ENCODE measurements around the gene DNAJB14. TPM values are rescaled to one million over a fixed set of nuclear protein-coding genes. Genes with fewer than 3 reads are reported as not detected.

DNAJB14 gene
- total RNA-seq, 1 donor from 2014 or later, result 35.9 TPM

GRCh38 chr4:99887837-99888236 lies 58.6 kb downstream of the DNAJB14 start:
- no peaks in the 10 kb centered on the region for H3K27me3 Mint-ChIP-seq (ENCODE audit: unreplicated experiment)
- no peak for DNase-seq
- H3K36me3 Mint-ChIP-seq (ENCODE audit: unreplicated experiment), result no peaks in the 10 kb centered on the region
- no peaks in the 10 kb centered on the region for H3K4me1 Mint-ChIP-seq (ENCODE audit: low read depth, unreplicated experiment)
- no peak for TF ChIP-seq CTCF (IDR thresholded peaks at IDR 0.05; ENCODE audit: partially characterized antibody, unreplicated experiment)
- no peak overlapping the region for H3K4me3 Mint-ChIP-seq (ENCODE audit: unreplicated experiment)
- H3K9me3 Mint-ChIP-seq (ENCODE audit: unreplicated experiment), result no peaks in the 10 kb centered on the region
- no peak overlapping the region for H3K27ac Mint-ChIP-seq (ENCODE audit: unreplicated experiment)

DNA sequence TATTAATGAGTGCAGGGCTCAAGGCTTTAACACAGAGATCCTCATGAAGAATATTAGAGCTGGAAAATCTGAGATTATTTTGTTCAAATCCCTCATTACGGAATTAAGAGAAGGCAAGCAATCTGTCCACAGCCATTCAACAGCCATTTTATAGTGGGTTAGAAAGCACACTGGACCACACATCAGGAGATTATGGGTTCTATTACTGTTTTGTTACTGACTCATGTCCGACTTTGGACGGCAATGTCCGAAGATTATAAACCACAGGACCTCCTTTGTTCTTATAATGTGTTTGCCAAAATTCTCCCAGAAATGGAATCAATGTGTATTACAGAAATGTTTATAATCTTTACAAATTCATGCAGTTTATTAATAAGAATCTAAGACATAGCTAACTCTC lies 60.3 kb downstream of the DNAJB14 start:
- Mint-ChIP-seq H3K9me3 (ENCODE audit: unreplicated experiment) (no peaks in the 10 kb centered on the region), H3K27me3 (ENCODE audit: unreplicated experiment) (no peaks in the 10 kb centered on the region), H3K27ac (ENCODE audit: unreplicated experiment) (no peak overlapping the region), H3K36me3 (ENCODE audit: unreplicated experiment) (no peaks in the 10 kb centered on the region), H3K4me1 (ENCODE audit: low read depth, unreplicated experiment) (no peaks in the 10 kb centered on the region), H3K4me3 (ENCODE audit: unreplicated experiment) (no peak overlapping the region)
- no peak for TF ChIP-seq CTCF (IDR thresholded peaks at IDR 0.05; ENCODE audit: partially characterized antibody, unreplicated experiment)
- DNase-seq, result no peak

- no peaks in the 10 kb centered on the region for H3K9me3 Mint-ChIP-seq (ENCODE audit: unreplicated experiment)
- no peak for TF ChIP-seq CTCF (IDR thresholded peaks at IDR 0.05; ENCODE audit: partially characterized antibody, unreplicated experiment)
- H3K27ac Mint-ChIP-seq (ENCODE audit: unreplicated experiment), result no peak overlapping the region
- no peaks in the 10 kb centered on the region for H3K4me1 Mint-ChIP-seq (ENCODE audit: low read depth, unreplicated experiment)
- no peaks in the 10 kb centered on the region for H3K36me3 Mint-ChIP-seq (ENCODE audit: unreplicated experiment)
- DNase-seq, result no peak
- H3K4me3 Mint-ChIP-seq (ENCODE audit: unreplicated experiment), result no peak overlapping the region
- H3K27me3 Mint-ChIP-seq (ENCODE audit: unreplicated experiment), result no peaks in the 10 kb centered on the region
These were observed 60.7 kb downstream of the DNAJB14 start for GRCh38 chr4:99885687-99886086.

DNA sequence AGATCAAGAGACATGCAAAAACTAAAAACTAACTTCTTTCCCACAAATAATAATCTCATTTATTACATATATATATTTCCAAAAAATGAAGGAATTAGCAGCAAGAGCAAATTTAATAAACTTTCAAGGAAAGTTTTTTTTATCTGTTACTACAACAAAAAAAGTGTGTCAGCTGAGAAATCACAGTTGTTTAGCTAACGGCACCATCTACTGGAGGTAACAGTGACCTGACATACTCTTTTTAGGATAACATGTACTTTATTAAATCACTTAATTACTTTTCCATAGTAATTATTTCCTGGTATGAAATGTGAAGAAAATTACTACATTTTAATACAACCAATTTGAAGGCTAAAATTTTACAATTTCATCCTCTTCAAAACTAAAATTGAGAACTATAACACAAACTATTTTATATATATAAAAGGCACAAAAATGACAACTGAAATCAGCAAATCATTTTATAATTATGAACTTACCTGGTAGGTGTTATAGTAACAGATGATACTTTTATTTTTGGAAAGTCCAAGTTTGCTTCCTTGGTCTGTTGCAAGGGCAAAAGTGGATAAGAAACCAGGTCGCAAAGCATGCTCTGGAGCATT lies 61.3 kb downstream of the DNAJB14 start:
- no peak for TF ChIP-seq CTCF (IDR thresholded peaks at IDR 0.05; ENCODE audit: partially characterized antibody, unreplicated experiment)
- Mint-ChIP-seq H3K4me1 (ENCODE audit: low read depth, unreplicated experiment) (no peaks in the 10 kb centered on the region), H3K4me3 (ENCODE audit: unreplicated experiment) (no peak overlapping the region), H3K27me3 (ENCODE audit: unreplicated experiment) (no peaks in the 10 kb centered on the region), H3K9me3 (ENCODE audit: unreplicated experiment) (no peaks in the 10 kb centered on the region), H3K36me3 (ENCODE audit: unreplicated experiment) (no peaks in the 10 kb centered on the region), H3K27ac (ENCODE audit: unreplicated experiment) (no peak overlapping the region)
- no peak for DNase-seq

DNA sequence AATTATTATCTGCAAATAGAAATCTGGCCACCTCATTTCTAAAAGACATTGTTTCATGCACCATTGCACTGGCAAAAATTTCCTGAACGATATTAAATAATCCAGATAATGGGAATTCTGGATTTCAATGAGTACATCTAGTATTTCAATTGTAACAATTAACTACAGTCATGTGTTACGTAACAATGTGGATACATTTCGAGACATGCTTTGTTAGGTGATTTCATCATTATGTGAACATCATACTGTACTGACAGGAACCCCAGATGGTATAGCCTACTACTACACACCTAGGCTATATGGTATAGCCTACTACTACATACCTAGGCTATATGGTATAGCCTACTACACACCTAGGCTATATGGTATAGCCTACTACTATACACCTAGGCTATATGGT lies 67.0 kb downstream of the DNAJB14 start:
- Mint-ChIP-seq H3K36me3 (ENCODE audit: unreplicated experiment) (no peaks in the 10 kb centered on the region), H3K27me3 (ENCODE audit: unreplicated experiment) (no peaks in the 10 kb centered on the region), H3K9me3 (ENCODE audit: unreplicated experiment) (no peaks in the 10 kb centered on the region), H3K27ac (ENCODE audit: unreplicated experiment) (no peak overlapping the region), H3K4me3 (ENCODE audit: unreplicated experiment) (no peak overlapping the region), H3K4me1 (ENCODE audit: low read depth, unreplicated experiment) (no peaks in the 10 kb centered on the region)
- no peak for TF ChIP-seq CTCF (IDR thresholded peaks at IDR 0.05; ENCODE audit: partially characterized antibody, unreplicated experiment)
- DNase-seq, result no peak
